Activated T-helper 9 cell treated with anti-CD3 and anti-CD28 coated beads, Interleukin-2, amount 50 U/mL, for 16 hours (primary cell): Measurements from ENCODE around the gene INSM1.
"Not testable (repeated sequence)": the region's sequence is repeated elsewhere in the genome, so short reads cannot be mapped to it uniquely, and the experiment has no call there.

Experiments
- DNase-seq: peaks from one replicate; pipeline ENCODE4 v3.0.0-alpha.2; 2020; ENCODE audit warnings: low read depth

Gene INSM1, protein sequence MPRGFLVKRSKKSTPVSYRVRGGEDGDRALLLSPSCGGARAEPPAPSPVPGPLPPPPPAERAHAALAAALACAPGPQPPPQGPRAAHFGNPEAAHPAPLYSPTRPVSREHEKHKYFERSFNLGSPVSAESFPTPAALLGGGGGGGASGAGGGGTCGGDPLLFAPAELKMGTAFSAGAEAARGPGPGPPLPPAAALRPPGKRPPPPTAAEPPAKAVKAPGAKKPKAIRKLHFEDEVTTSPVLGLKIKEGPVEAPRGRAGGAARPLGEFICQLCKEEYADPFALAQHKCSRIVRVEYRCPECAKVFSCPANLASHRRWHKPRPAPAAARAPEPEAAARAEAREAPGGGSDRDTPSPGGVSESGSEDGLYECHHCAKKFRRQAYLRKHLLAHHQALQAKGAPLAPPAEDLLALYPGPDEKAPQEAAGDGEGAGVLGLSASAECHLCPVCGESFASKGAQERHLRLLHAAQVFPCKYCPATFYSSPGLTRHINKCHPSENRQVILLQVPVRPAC

DNA sequence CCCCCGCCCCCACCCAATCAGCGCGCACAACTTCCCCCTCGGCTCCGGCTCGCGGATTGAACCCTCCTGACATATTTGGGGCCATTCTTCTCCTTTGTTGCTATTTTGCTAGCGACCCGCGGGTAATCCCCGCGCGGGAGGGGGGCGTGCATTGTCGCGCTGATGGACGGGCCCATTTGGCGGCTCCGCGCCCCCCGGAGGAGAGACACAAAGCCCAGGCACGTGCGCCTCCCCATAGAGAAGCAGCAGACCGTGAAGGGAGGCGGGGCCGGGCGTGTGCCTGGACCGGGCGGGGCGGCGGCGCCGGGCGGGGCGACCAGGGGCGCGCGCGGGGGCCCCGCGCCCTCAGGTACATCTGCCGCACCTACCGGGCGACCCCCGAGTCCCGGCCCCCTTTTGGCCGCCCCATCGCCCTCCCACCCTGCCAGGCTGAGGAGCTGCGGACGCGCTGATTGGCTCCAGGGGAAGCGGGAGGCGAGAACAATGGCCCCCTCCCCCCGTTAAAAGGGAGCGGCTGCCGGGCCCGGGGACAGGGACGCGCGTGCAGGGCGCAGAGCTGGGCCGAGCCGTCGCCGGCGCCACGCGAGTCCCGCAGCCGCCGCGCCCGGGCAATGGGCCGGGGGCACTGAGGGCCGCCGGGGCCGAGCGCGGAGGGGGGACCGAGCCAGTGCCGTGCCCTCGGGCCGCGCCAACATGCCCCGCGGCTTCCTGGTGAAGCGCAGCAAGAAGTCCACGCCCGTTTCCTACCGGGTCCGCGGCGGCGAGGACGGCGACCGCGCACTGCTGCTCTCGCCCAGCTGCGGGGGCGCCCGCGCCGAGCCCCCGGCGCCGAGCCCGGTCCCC, at the start of gene INSM1:
TSS of gene INSM1 (plus strand) at position 530 of the 843 bp plus-strand sequence. CDS start at position 694, 164 bp downstream.
- DNase-seq = no peak

GRCh38 chr20:20318365-20319161, 49.3 kb upstream of the INSM1 start:
- DNase-seq = no peak

DNA sequence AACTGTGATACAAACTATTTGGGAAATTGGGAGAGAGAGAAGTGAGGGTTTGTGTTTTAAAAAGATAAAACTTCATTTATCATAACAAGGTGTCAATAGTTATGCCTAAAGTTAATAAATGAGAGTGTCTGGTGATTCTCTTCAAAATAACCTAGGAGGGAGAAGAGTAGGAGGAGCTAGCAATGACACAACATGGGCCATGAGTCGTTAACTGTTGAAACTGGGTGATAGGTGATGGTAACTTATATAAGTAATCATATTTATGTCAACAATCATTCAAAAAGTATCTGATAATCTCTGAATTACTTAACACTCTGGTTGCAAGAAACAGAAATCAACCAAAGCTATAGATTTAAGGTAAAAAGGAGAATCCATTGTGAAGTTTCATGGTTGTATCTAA, 46.8 kb upstream of the INSM1 start:
- DNase-seq = no peak

- no peak for DNase-seq
Observed at GRCh38 chr20:20321917-20322316, 46.0 kb upstream of the INSM1 start.

GRCh38 chr20:20322912-20323311, 45.0 kb upstream of the INSM1 start:
- DNase-seq = no peak

- no peak for DNase-seq
Observed at GRCh38 chr20:20327746-20328145, 40.2 kb upstream of the INSM1 start.

- no peak for DNase-seq
Observed at GRCh38 chr20:20329564-20329963, 38.3 kb upstream of the INSM1 start.

GRCh38 chr20:20331156-20331555, 36.7 kb upstream of the INSM1 start:
- DNase-seq = no peak

DNA sequence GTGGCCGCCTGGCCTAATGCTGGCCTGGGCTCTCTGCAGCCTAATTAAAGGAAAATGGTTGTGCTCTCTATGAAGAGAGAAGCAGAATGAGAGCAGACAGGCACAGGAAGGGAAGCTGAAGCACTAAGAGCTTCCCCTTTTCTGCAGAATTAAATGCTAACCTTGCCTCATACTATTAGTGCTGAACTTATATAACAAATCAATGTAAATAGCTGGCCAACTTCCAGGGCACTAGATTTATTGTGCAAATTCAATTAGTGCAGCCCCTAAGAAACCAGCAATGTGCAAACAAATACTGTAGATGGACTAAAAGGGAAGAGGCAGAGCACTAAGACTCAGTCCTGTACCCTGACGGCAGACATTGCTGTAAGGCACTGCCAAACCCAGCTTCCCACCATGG, 36.1 kb upstream of the INSM1 start:
- DNase-seq = no peak

GRCh38 chr20:20333866-20334265, 34.0 kb upstream of the INSM1 start:
- DNase-seq = no peak

DNA sequence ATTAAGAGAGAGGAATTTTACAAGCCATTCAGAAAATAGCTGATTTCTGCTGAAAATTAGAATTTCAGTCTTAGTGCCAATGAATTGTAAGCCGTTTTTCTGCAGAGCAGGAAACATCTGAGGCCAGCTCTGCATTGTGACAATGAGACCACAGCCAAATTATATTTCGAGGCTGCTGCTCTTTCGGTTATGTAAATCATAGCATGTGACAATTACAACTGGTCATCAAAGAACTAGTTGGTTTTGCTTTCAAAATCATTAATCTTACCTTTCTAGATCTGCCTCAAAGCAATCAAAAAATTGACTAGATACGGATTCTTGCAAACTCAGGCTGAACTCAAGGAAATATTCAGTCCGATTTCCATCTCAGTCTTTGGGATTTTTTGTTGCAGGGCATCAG, 33.4 kb upstream of the INSM1 start:
- no peak for DNase-seq

DNA sequence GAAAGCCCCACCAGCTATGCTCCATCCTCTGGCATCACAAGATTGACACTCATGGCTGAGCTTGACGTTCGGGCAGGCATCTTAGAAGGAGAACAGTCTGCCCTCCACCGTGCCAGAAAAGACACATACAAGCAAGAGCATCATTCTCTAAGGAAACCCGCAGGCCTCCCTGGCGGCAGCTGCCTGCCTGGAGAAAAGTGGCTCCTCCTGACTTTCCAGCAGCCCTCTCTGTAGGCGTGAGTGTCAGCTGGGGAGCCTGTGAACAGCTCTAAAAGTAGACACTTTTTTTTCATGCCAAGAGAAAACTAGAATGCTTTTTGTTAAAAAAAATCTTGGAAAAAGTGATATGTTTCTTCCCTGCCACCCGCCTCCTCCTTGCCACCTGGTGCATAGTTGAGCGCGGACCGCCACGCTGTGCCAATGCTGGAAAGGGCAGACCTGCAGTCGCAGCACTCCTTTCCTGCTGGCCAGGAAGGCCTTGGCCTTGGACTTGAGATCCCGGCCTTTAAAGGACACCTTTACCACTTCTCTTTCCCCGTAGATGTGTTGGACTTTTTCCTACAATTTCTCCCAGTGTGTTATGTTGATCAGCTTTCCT, 29.7 kb upstream of the INSM1 start:
- DNase-seq = no peak

DNA sequence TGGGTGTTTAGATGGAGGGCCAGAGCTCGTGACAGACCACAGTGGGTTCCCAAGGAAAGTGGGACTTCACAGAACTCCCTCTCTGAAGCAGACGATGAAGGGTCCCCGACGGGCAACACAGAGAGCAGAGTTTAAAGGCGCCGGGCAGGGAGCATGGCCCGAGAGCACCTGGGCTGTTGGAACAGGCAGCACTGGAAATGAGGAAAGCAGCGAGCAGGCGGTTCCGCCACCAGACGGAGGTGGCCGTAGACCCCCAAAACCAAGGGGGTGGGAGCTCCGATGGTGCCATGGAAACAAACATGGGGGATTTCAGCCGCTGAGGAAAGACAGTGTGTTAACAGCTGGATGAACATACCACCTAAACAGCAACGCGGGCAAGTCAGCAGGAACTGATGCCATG, 27.5 kb upstream of the INSM1 start:
- DNase-seq = no peak

GRCh38 chr20:20341371-20341770, 26.5 kb upstream of the INSM1 start:
- DNase-seq = no peak

- DNase-seq = no peak
Observed at GRCh38 chr20:20342066-20342465, 25.8 kb upstream of the INSM1 start.

- DNase-seq = no peak
Observed at GRCh38 chr20:20343932-20344331, 24.0 kb upstream of the INSM1 start.

GRCh38 chr20:20344476-20344875, 23.4 kb upstream of the INSM1 start:
- DNase-seq = no peak

GRCh38 chr20:20353576-20353975, 14.3 kb upstream of the INSM1 start:
- DNase-seq = no peak

- DNase-seq = not testable (repeated sequence)
Observed at GRCh38 chr20:20355503-20355902, 12.4 kb upstream of the INSM1 start.

- no peak for DNase-seq
Observed at GRCh38 chr20:20358801-20359200, 9.1 kb upstream of the INSM1 start.

DNA sequence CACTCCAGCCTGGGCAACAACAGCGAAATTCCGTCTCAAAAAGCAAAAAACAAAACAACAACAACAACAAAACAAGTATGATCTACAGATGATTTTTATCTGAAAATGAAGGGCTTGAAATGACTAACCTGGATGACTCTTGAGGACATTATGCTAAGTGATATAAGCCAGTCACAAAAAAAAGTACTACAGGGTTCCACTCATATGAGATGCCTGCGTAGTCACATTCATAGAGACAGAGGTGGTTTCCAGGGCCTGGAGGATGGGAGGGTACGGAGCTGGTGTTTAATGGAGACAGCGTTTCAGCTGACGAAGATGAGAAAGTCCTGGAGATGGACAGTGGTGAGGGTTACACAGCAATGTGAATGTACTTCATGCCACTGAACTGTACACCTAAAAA, 8.3 kb upstream of the INSM1 start:
- no peak for DNase-seq

DNA sequence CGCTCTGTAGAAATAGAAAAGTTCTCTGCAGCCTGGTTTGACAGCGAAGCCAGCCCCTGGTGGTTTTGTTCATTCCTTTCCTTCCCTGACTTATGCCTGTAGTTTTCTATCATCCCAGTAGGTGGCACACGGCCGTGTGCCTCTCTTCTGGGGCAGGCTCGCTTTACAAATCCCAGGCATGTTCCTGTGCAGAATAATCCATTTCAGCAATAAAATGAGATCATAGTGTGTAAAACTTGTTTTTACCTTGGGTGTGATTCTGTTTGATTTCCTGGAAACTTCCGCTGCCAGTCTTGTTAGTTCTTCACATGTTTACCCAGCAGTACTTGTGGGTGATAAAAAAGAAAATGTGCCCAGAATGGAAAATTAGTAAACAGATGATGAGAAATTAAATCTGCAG, 7.4 kb upstream of the INSM1 start:
- DNase-seq = no peak
